GM12878 (cell line): ENCODE measurements around the gene ETS1. TPM values are rescaled to one million over a fixed set of nuclear protein-coding genes. Genes with fewer than 3 reads are reported as not detected.

Experiments
- ATAC-seq: fragments of 200-7000 bp; cut with Tn5 transposase; 3 replicates; pipeline ENCODE4 v1.9.1; 2020; ENCODE audit warnings: mild to moderate bottlenecking, moderate library complexity
- BruUV-seq: library from RNA; stranded (reverse); fragments of 400-500 nt; replicated peaks from 2 replicates; lab custom pipeline; 2021; lab: Mats Ljungman, UMichigan
- CTCF ChIA-PET: fragments of 300-600 bp; sonication (Branson Sonifier 250); formaldehyde crosslinking; extraction: SDS; loops from one replicate; lab custom pipeline; 2021; ENCODE audit warnings: inconsistent platforms; lab: Yijun Ruan, JAX
- POLR2A ChIA-PET: fragments of 350-600 bp; formaldehyde crosslinking; extraction: SDS; loops from one replicate; lab custom pipeline; 2021; ENCODE audit warnings: inconsistent platforms; lab: Charles Lee
- RAD21 ChIA-PET: fragments of 300-600 bp; sonication (Branson Sonifier 250); formaldehyde crosslinking; loops from one replicate; lab custom pipeline; 2023; ENCODE audit warnings: antibody characterized with exemption; ENCODE audit not compliant: unreplicated experiment; lab: Charles Lee
- SMC1A ChIA-PET: fragments of 300-600 bp; sonication (Branson Sonifier 250); formaldehyde crosslinking; loops from one replicate; lab custom pipeline; 2023; ENCODE audit not compliant: unreplicated experiment, uncharacterized antibody; lab: Charles Lee
- DNase-seq: peaks from one replicate; pipeline ENCODE4 v3.0.0-alpha.2; 2011; ENCODE audit warnings: low read depth, low spot score
- FAIRE-seq: peaks from 3 replicates; lab custom pipeline; 2011; peaks lifted over from hg19 to GRCh38; lab: Jason Lieb, UNC
- H2AFZ ChIP-seq: 2 replicates; pipeline ENCODE4 v1.6.0; 2011; ENCODE audit warnings: low read depth, low read length, control low read depth; ENCODE audit not compliant: control insufficient read depth
- H3K27ac ChIP-seq: 2 replicates; pipeline ENCODE4 v1.5.1; 2011; ENCODE audit warnings: control low read depth; ENCODE audit not compliant: control insufficient read depth, insufficient read depth
- H3K27me3 ChIP-seq, 2 experiments: replicated peaks in 1 of 2; 2 replicates each; pipeline versions ENCODE4 v1.6.0 to v1.6.1; 2011; ENCODE audit warnings: low read length in 1 of 2; ENCODE audit not compliant: control insufficient read depth in 2 of 2, insufficient read depth in 2 of 2
- H3K36me3 ChIP-seq, 2 experiments: 2 replicates each; pipeline ENCODE4 v1.5.1; 2011; ENCODE audit warnings: low read length in 1 of 2; ENCODE audit not compliant: control insufficient read depth in 2 of 2, insufficient read depth in 2 of 2
- H3K4me1 ChIP-seq: 2 replicates; pipeline ENCODE4 v1.6.1; 2011; ENCODE audit warnings: mild to moderate bottlenecking, low read length, moderate library complexity, mixed read lengths; ENCODE audit not compliant: control insufficient read depth, insufficient read depth
- H3K4me2 ChIP-seq: 2 replicates; pipeline ENCODE4 v1.6.0; 2011; ENCODE audit warnings: control low read depth; ENCODE audit not compliant: control insufficient read depth, insufficient read depth
- H3K4me3 ChIP-seq: fragments of 200-600 bp; sonication (generic); 2 replicates; pipeline ENCODE4 v1.5.1; 2016
- H3K79me2 ChIP-seq: 2 replicates; pipeline ENCODE4 v1.6.0; 2011; ENCODE audit warnings: low read length; ENCODE audit not compliant: control insufficient read depth, insufficient read depth
- H3K9ac ChIP-seq: 2 replicates; pipeline ENCODE4 v1.8.0; 2011; ENCODE audit warnings: low read length, control low read depth, mixed read lengths; ENCODE audit not compliant: control insufficient read depth, insufficient read depth
- H3K9me3 ChIP-seq: replicated peaks from 3 replicates; pipeline ENCODE4 v1.5.1; 2011; ENCODE audit warnings: mild to moderate bottlenecking, low read length; ENCODE audit not compliant: control insufficient read depth, insufficient read depth
- H4K20me1 ChIP-seq: 2 replicates; pipeline ENCODE4 v1.6.0; 2011; ENCODE audit not compliant: control insufficient read depth, insufficient read depth
- BMI1 ChIP-seq: fragments of 450-650 bp; IDR thresholded peaks from 2 replicates; pipeline ENCODE4 v1.6.1; 2016; ENCODE audit warnings: mild to moderate bottlenecking, moderate library complexity, borderline replicate concordance
- CBFB ChIP-seq: IDR thresholded peaks from 2 replicates; pipeline ENCODE4 v1.6.1; 2016; ENCODE audit warnings: antibody characterized with exemption, low read depth
- E4F1 ChIP-seq: fragments of 450-650 bp; IDR thresholded peaks from 2 replicates; pipeline ENCODE4 v1.6.1; 2018; ENCODE audit warnings: borderline replicate concordance, mild to moderate bottlenecking; ENCODE audit not compliant: partially characterized antibody
- HSF1 ChIP-seq: fragments of 150-350 bp; IDR thresholded peaks from 2 replicates; pipeline ENCODE4 v1.6.1; 2014; ENCODE audit warnings: mild to moderate bottlenecking, low read depth, low read length
- SMC3 ChIP-seq: IDR thresholded peaks from 2 replicates; pipeline ENCODE4 v1.6.1; 2011; ENCODE audit warnings: low read length, improper control_type of control experiment, borderline replicate concordance
- TBL1XR1 ChIP-seq: IDR thresholded peaks from 2 replicates; pipeline ENCODE4 v1.6.1; 2012; ENCODE audit warnings: low read depth, low read length, improper control_type of control experiment
- WGBS: methylation state at CpG from one replicate; pipeline ENCODE4 v1.1.6; 2016; ENCODE audit warnings: low lambda C conversion rate; ENCODE audit not compliant: insufficient replicate concordance, insufficient coverage; ENCODE audit errors: missing lambda C conversion rate; 5-methylcytosine and 5-hydroxymethylcytosine counted together
- in situ Hi-C: fragments of 300-500 bp; cut with MboI; formaldehyde crosslinking; loops from 9 replicates; pipeline ENCODE4 v1.14.3; 2018; ENCODE audit warnings: mixed read lengths
- intact Hi-C: fragments of 100-400 bp; cut with micrococcal nuclease; formaldehyde crosslinking; loops from one replicate; pipeline ENCODE4 v1.14.2; 2022; ENCODE audit not compliant: unreplicated experiment
- polyA plus RNA-seq, 11 experiments: library from polyadenylated mRNA; depleted of rRNA in 4 of 11; unstranded in 6 of 11; stranded (reverse) in 5 of 11; fragments of >200 nt; fragmentation: Nextera tagmentation in 4 of 11; fragmentation: Illumina TruSeq in 1 of 11; extraction: Ambion mirVana in 4 of 11; extraction: Trizol in 1 of 11; gene quantifications; 1 replicate in 1 of 11; 2 replicates in 10 of 11; pipeline versions ENCODE4 v1.2.1 to v1.2.3, GENCODE V29; 2011 to 2016; ENCODE audit warnings: inconsistent platforms in 2 of 11, missing spikeins in 2 of 11, low read depth in 1 of 11
- total RNA-seq, 4 experiments: library from RNA; depleted of rRNA in 3 of 4; stranded (reverse); fragments of >200 nt in 3 of 4; fragmentation: Illumina TruSeq in 1 of 4; extraction: Trizol in 1 of 4; gene quantifications; 2 replicates each; pipeline versions ENCODE4 v1.2.1 to v1.2.3, GENCODE V29; 2013 to 2021

Gene ETS1
- total and polyA plus RNA-seq, 10 of the 15 experiments (the other 5 are each of a cell fraction or from before 2014, with no cell fraction given) = 12.5 to 112 (median 55.5) TPM

DNA sequence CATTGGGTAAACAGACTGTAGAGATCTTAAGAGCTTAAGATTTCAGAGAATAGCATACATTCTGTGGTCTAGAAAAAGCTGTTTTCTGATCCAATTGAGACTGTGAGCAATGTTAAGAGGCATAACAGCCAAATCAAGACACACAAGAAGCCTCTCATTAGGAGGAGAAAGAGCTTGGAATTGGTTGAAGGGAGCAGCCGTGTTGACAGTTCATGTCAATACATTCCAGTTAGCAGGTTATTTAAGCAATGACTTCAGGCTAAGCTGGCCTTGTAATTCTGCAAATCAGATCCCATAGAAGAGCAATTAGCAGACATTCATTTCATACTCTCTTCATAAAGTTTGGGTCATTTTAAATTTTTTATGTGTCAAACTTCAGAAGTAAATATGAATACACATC is 50.9 kb downstream of the ETS1 start:
- intact Hi-C loops (no loop called here), in situ Hi-C loops (no loop called here)
- ChIA-PET RAD21 (no interaction called here), SMC1A (interaction anchor here (1.0 to 4.2 kb wide), 5 partner anchors 10 to 116 kb away, joined by 3 to 20 read pairs (median 4); no protein-coding TSS in a partner anchor), POLR2A (interaction anchor here (1.3 kb wide), 1 partner anchor 13 kb away, joined by 3 read pairs; no protein-coding TSS in a partner anchor), CTCF (interaction anchor here (1.7 kb wide), 1 partner anchor 10 kb away, joined by 4 read pairs; no protein-coding TSS in a partner anchor)
- no peaks in the 10 kb centered on the region for H3K4me1 ChIP-seq
- no peaks in the 10 kb centered on the region for H3K27me3 ChIP-seq
- no peaks in the 10 kb centered on the region for H3K9me3 ChIP-seq
- no peak for DNase-seq
- no peak overlapping the region for H3K4me3 ChIP-seq
- 95% methylated on average over 1 of the region's 1 CpG for WGBS
- FAIRE-seq = no peak
- no peak for ATAC-seq
- H3K9ac ChIP-seq = no peak overlapping the region
- no peak overlapping the region for H2AFZ ChIP-seq
- no peaks in the 10 kb centered on the region for H3K36me3 ChIP-seq
- TF ChIP-seq SMC3 (no peak), BMI1 (no peak), HSF1 (no peak), TBL1XR1 (no peak), CBFB (no peak), E4F1 (no peak)
- TF ChIP-seq, all 136 proteins: peak for 0
- H4K20me1 ChIP-seq = no peaks in the 10 kb centered on the region
- BruUV-seq = no TSS peak
- H3K79me2 ChIP-seq = no peaks in the 10 kb centered on the region
- no peak overlapping the region for H3K27ac ChIP-seq
- no peak overlapping the region for H3K4me2 ChIP-seq
